K562 (cell line): ENCODE measurements around the gene GATA5. TPM values are rescaled to one million over a fixed set of nuclear protein-coding genes. Genes with fewer than 3 reads are reported as not detected.

Source experiments
- ATAC-seq: fragments of 200-7000 bp; cut with Tn5 transposase; 3 replicates; pipeline ENCODE4 v1.9.1; 2020; ENCODE audit warnings: moderate library complexity
- BruUV-seq: library from RNA; stranded (reverse); fragments of 400-500 nt; replicated peaks from 2 replicates; lab custom pipeline; 2021; lab: Mats Ljungman, UMichigan
- CTCF ChIA-PET: fragments of 300-600 bp; formaldehyde crosslinking; extraction: SDS; loops from one replicate; lab custom pipeline; 2021; ENCODE audit warnings: low intra/inter-chr PET ratio; lab: Yijun Ruan, JAX
- POLR2A ChIA-PET: fragments of 300-600, 350-650 bp; sonication (Branson Sonifier 250); formaldehyde crosslinking; extraction: SDS; loops from one replicate; lab custom pipeline; 2021; ENCODE audit warnings: antibody characterized with exemption, inconsistent platforms; lab: Yijun Ruan, JAX
- DNase-seq, 4 experiments: peaks; one replicate each; pipeline versions ENCODE4 v3.0.0 to v3.0.0-alpha.2; 2011 to 2018; ENCODE audit warnings: low spot score in 3 of 4, mixed read lengths in 3 of 4; ENCODE audit errors: extremely low read depth in 1 of 4
- FAIRE-seq: peaks from 2 replicates; lab custom pipeline; 2011; peaks lifted over from hg19 to GRCh38; lab: Jason Lieb, UNC
- H2AFZ ChIP-seq: 2 replicates; pipeline ENCODE4 v1.6.0; 2011; ENCODE audit warnings: low read depth, low read length, control low read depth, inconsistent platforms
- H3K27ac ChIP-seq: fragments of 200-600 bp; 3 replicates; pipeline ENCODE4 v1.8.0; 2011; ENCODE audit warnings: low read depth, mild to moderate bottlenecking, control low read depth, inconsistent platforms, low read length, moderate library complexity, mixed read lengths; ENCODE audit errors: extremely low read depth
- H3K27me3 ChIP-seq, 2 experiments: fragments of 300-600 bp in 1 of 2; 2 replicates in 1 of 2; 3 replicates in 1 of 2; pipeline versions ENCODE4 v1.6.0 to v1.8.0; 2011; ENCODE audit warnings: inconsistent platforms in 2 of 2, low read length in 2 of 2, mild to moderate bottlenecking in 1 of 2, mixed read lengths in 1 of 2, moderate library complexity in 1 of 2; ENCODE audit not compliant: control insufficient read depth in 2 of 2, insufficient read depth in 2 of 2
- H3K36me3 ChIP-seq: fragments of 300-600 bp; 3 replicates; pipeline ENCODE4 v1.8.0; 2011; ENCODE audit warnings: mild to moderate bottlenecking, low read length, inconsistent platforms; ENCODE audit not compliant: control insufficient read depth, insufficient read depth
- H3K4me1 ChIP-seq, 2 experiments: fragments of 200-600 bp in 1 of 2; replicated peaks in 1 of 2; 2 replicates in 1 of 2; 3 replicates in 1 of 2; pipeline versions ENCODE4 v1.5.1 to v1.8.0; 2011; ENCODE audit warnings: inconsistent platforms in 2 of 2, low read length in 2 of 2, mild to moderate bottlenecking in 1 of 2, mixed read lengths in 1 of 2, moderate library complexity in 1 of 2; ENCODE audit not compliant: control insufficient read depth in 2 of 2, insufficient read depth in 2 of 2
- H3K4me2 ChIP-seq: 2 replicates; pipeline ENCODE4 v1.6.1; 2011; ENCODE audit warnings: low read length, control low read depth, inconsistent platforms, mixed read lengths; ENCODE audit not compliant: insufficient read depth
- H3K4me3 ChIP-seq: fragments of 200-600 bp; sonication (generic), shearing (Covaris generic); 2 replicates; pipeline ENCODE4 v1.5.1; 2016; ENCODE audit warnings: control low read depth, inconsistent platforms
- H3K79me2 ChIP-seq: fragments of 200-600 bp; 3 replicates; pipeline ENCODE4 v1.8.0; 2011; ENCODE audit warnings: low read length, inconsistent platforms; ENCODE audit not compliant: control insufficient read depth, insufficient read depth
- H3K9ac ChIP-seq, 2 experiments: 2 replicates each; pipeline versions ENCODE4 v1.6.0 to v1.6.1; 2011; ENCODE audit warnings: low read depth in 2 of 2, low read length in 2 of 2, control low read depth in 1 of 2, inconsistent platforms in 1 of 2, mild to moderate bottlenecking in 1 of 2, mixed read lengths in 1 of 2; ENCODE audit not compliant: insufficient read depth in 1 of 2
- H3K9me1 ChIP-seq: one replicate; pipeline ENCODE4 v1.6.0; 2011; ENCODE audit warnings: inconsistent platforms, mild to moderate bottlenecking, low read length, moderate library complexity; ENCODE audit not compliant: control insufficient read depth, insufficient read depth
- H3K9me3 ChIP-seq: replicated peaks from 2 replicates; pipeline ENCODE4 v1.5.1; 2011; ENCODE audit warnings: low read depth, low read length, inconsistent platforms; ENCODE audit not compliant: control insufficient read depth, insufficient read depth
- H4K20me1 ChIP-seq: replicated peaks from 2 replicates; pipeline ENCODE4 v1.6.1; 2011; ENCODE audit warnings: low read length, inconsistent platforms, mixed read lengths; ENCODE audit not compliant: control insufficient read depth, insufficient read depth
- ADNP ChIP-seq: fragments of 200-800 bp; sonication (Bioruptor generic); IDR thresholded peaks from 2 replicates; pipeline ENCODE4 v1.6.1; 2016; ENCODE audit warnings: missing genetic modification characterization, missing compliant biosample characterization
- ARID1B ChIP-seq: fragments of 450-650 bp; IDR thresholded peaks from 2 replicates; pipeline ENCODE4 v1.6.1; 2016; ENCODE audit warnings: antibody characterized with exemption, mild to moderate bottlenecking, inconsistent platforms
- C11orf30 ChIP-seq: fragments of 450-650 bp; IDR thresholded peaks from 2 replicates; pipeline ENCODE4 v1.6.1; 2016; ENCODE audit warnings: low read depth, mild to moderate bottlenecking
- CTBP1 ChIP-seq: fragments of 450-650 bp; IDR thresholded peaks from 2 replicates; pipeline ENCODE4 v1.6.1; 2016; ENCODE audit warnings: borderline replicate concordance
- DPF2 ChIP-seq: fragments of 450-650 bp; IDR thresholded peaks from 2 replicates; pipeline ENCODE4 v1.6.1; 2016
- MAFG ChIP-seq: fragments of 450-650 bp; conservative IDR thresholded peaks from 2 replicates; pipeline ENCODE4 v1.6.1; 2016; ENCODE audit warnings: missing genetic modification characterization, missing compliant biosample characterization
- MAFK ChIP-seq: IDR thresholded peaks from 2 replicates; pipeline ENCODE4 v1.6.1; 2011; ENCODE audit warnings: low read length, improper control_type of control experiment
- NCOA1 ChIP-seq: fragments of 450-650 bp; IDR thresholded peaks from 2 replicates; pipeline ENCODE4 v1.6.1; 2016; ENCODE audit warnings: low read depth
- NFE2 ChIP-seq: IDR thresholded peaks from 2 replicates; pipeline ENCODE4 v1.6.1; 2014; ENCODE audit warnings: antibody characterized with exemption, low read depth
- SMARCE1 ChIP-seq: fragments of 450-650 bp; IDR thresholded peaks from 2 replicates; pipeline ENCODE4 v1.7.1; 2016; ENCODE audit warnings: mild to moderate bottlenecking
- TOE1 ChIP-seq, 2 experiments: fragments of 450-650 bp in 1 of 2; sonication (generic) in 1 of 2; formaldehyde crosslinking in 1 of 2; IDR thresholded peaks; 2 replicates each; pipeline versions ENCODE4 v1.7.1 to v1.8.0; 2016 to 2022; ENCODE audit warnings: borderline replicate concordance in 2 of 2, mild to moderate bottlenecking in 2 of 2, antibody characterized with exemption in 1 of 2, inconsistent platforms in 1 of 2, low read depth in 1 of 2, missing genetic modification reagents in 1 of 2, moderate library complexity in 1 of 2
- ZNF282 ChIP-seq: sonication (generic); formaldehyde crosslinking; IDR thresholded peaks from 2 replicates; pipeline ENCODE4 v1.8.1; 2023; ENCODE audit warnings: missing genetic modification reagents
- ZNF316 ChIP-seq: fragments of 450-650 bp; IDR thresholded peaks from 2 replicates; pipeline ENCODE4 v1.6.1; 2016
- WGBS: fragments of 100-300 bp; shearing (Covaris generic); methylation state at CpG from one replicate; pipeline ENCODE4 v1.1.6; 2016; ENCODE audit warnings: low coverage, mixed read lengths; ENCODE audit not compliant: insufficient coverage; ENCODE audit errors: missing lambda C conversion rate; 5-methylcytosine and 5-hydroxymethylcytosine counted together
- in situ Hi-C: fragments of 300-500 bp; cut with MboI; formaldehyde crosslinking; loops from 4 replicates; pipeline ENCODE4 v1.15.0; 2018; ENCODE audit warnings: inconsistent platforms, mixed read lengths
- intact Hi-C: fragments of 100-400 bp; cut with micrococcal nuclease; formaldehyde crosslinking; loops from 2 replicates; pipeline ENCODE4 v1.14.2; 2022
- polyA plus RNA-seq, 8 experiments: library from polyadenylated mRNA; depleted of rRNA in 4 of 8; stranded (reverse) in 5 of 8; unstranded in 3 of 8; fragments of >200 nt; fragmentation: Nextera tagmentation in 2 of 8; fragmentation: Illumina TruSeq in 1 of 8; extraction: Ambion mirVana in 2 of 8; extraction: Trizol in 1 of 8; gene quantifications; 2 replicates each; pipeline versions ENCODE4 v1.2.1 to v1.2.3, GENCODE V29; 2011 to 2014; ENCODE audit warnings: inconsistent platforms in 1 of 8, missing spikeins in 1 of 8
- total RNA-seq, 7 experiments: library from RNA; depleted of rRNA in 6 of 7; stranded (reverse); fragments of >200 nt in 6 of 7; fragmentation: Illumina TruSeq in 2 of 7; extraction: Trizol in 2 of 7; gene quantifications; 2 replicates each; pipeline versions ENCODE4 v1.2.1 to v1.2.3, GENCODE V29; 2011 to 2021; ENCODE audit warnings: low replicate concordance in 1 of 7
- TF ChIP-seq, protein P1 (sequence below), 2 experiments: fragments of 450-650 bp in 1 of 2; sonication (generic) in 1 of 2; formaldehyde crosslinking in 1 of 2; IDR thresholded peaks in 1 of 2; conservative IDR thresholded peaks in 1 of 2; 2 replicates each; pipeline versions ENCODE4 v1.6.1 to v1.8.1; 2016 to 2023; ENCODE audit warnings: mild to moderate bottlenecking in 2 of 2, moderate library complexity in 2 of 2, inconsistent platforms in 1 of 2, missing genetic modification reagents in 1 of 2
- TF ChIP-seq, protein P2 (sequence below), 2 experiments: fragments of 450-650 bp; IDR thresholded peaks; 2 replicates each; pipeline ENCODE4 v1.6.1; 2018; ENCODE audit warnings: mild to moderate bottlenecking in 2 of 2, low read depth in 1 of 2; ENCODE audit not compliant: partially characterized antibody in 2 of 2

Gene GATA5
- total and polyA plus RNA-seq, 9 of the 15 experiments (the other 6 are each of a cell fraction or from before 2014, with no cell fraction given), result 0.09 to 0.57 (median 0.20) TPM; not detected in 3

DNA sequence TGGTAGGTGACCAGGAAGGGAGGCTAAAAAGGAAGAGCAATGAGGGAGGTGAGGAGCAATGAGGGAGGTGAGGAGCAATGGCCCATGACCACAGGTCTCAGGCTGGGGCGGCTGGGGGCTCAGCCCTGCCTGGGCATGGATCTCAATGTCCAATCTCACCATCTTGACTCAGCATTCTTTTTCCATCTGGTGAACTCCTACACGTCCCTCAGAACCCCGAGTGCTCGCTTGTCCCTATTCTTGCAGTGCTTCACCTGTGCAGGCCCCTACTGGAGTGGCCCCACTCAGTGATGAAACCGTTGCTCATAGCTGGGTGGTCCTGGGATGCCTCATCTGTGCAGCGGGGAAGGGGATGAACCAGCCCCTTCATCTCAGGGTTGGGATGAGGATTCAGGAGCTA lies 31.5 kb downstream of the GATA5 start:
- Histone ChIP-seq H3K4me3 (no peak overlapping the region), H3K79me2 (no peaks in the 10 kb centered on the region), H3K9me3 (no peaks in the 10 kb centered on the region), H3K9ac (0 out of 4 replicates have a peak overlapping the region, but pooled peaks of 1 of the 2 experiments have one; percentile 8), H3K4me2 (no peak overlapping the region), H4K20me1 (no peaks in the 10 kb centered on the region; the same call in 1 of the 2 replicates)
- no TSS peak for BruUV-seq
- DNase-seq, result no peak
- CTCF ChIA-PET, result no interaction called here
- in situ Hi-C loops, result no loop called here
- peak; percentile 24; the same call in 2 of the 3 replicates for ATAC-seq
- 12% methylated on average over 4 of the region's 6 CpGs for WGBS
- intact Hi-C loops, result no loop called here
- TF ChIP-seq TOE1 (IDR thresholded peaks at IDR 0.05; ENCODE audit: borderline replicate concordance) (no peak), TOE1 (CRISPR knock-in tag; IDR thresholded peaks at IDR 0.05; ENCODE audit: borderline replicate concordance, low read depth) (no peak), MAFG (tag) (peak; percentile 52; the same call in 1 of the 2 replicates), MAFK (peak; percentile 39; the same call in 1 of the 2 replicates), SMARCE1 (0 out of 2 replicates have a peak, but pooled peaks have one; percentile 14), NCOA1 (no peak), NFE2 (peak; percentile 85), CTBP1 (peak; percentile 30; the same call in 1 of the 2 replicates), C11orf30 (peak; percentile 61; the same call in 1 of the 2 replicates), DPF2 (peak; percentile 24; the same call in 1 of the 2 replicates), ZNF282 (CRISPR knock-in tag) (no peak), ZNF316 (peak; percentile 65), ADNP (tag) (no peak), ARID1B (0 out of 2 replicates have a peak, but pooled peaks have one; percentile 22)
- TF ChIP-seq, protein P1, sequence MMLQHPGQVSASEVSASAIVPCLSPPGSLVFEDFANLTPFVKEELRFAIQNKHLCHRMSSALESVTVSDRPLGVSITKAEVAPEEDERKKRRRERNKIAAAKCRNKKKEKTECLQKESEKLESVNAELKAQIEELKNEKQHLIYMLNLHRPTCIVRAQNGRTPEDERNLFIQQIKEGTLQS (IDR thresholded peaks at IDR 0.05), result no peak
- TF ChIP-seq, protein P1 (CRISPR knock-in tag; conservative IDR thresholded peaks at IDR 0.05), result no peak
- TF ChIP-seq, protein P2, sequence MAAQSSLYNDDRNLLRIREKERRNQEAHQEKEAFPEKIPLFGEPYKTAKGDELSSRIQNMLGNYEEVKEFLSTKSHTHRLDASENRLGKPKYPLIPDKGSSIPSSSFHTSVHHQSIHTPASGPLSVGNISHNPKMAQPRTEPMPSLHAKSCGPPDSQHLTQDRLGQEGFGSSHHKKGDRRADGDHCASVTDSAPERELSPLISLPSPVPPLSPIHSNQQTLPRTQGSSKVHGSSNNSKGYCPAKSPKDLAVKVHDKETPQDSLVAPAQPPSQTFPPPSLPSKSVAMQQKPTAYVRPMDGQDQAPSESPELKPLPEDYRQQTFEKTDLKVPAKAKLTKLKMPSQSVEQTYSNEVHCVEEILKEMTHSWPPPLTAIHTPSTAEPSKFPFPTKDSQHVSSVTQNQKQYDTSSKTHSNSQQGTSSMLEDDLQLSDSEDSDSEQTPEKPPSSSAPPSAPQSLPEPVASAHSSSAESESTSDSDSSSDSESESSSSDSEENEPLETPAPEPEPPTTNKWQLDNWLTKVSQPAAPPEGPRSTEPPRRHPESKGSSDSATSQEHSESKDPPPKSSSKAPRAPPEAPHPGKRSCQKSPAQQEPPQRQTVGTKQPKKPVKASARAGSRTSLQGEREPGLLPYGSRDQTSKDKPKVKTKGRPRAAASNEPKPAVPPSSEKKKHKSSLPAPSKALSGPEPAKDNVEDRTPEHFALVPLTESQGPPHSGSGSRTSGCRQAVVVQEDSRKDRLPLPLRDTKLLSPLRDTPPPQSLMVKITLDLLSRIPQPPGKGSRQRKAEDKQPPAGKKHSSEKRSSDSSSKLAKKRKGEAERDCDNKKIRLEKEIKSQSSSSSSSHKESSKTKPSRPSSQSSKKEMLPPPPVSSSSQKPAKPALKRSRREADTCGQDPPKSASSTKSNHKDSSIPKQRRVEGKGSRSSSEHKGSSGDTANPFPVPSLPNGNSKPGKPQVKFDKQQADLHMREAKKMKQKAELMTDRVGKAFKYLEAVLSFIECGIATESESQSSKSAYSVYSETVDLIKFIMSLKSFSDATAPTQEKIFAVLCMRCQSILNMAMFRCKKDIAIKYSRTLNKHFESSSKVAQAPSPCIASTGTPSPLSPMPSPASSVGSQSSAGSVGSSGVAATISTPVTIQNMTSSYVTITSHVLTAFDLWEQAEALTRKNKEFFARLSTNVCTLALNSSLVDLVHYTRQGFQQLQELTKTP (IDR thresholded peaks at IDR 0.05; ENCODE audit: low read depth in 1 of 2, partially characterized antibody in 2 of 2), result no peak
- TF ChIP-seq, all 486 proteins: peak for 9
- Histone ChIP-seq H2AFZ (no peak overlapping the region), H3K9me1 (no peaks in the 10 kb centered on the region), H3K27ac (no peak overlapping the region), H3K4me1 (peaks cover 23 to 55% of the 10 kb centered on the region in 2 experiments; a peak in 4 of 5 replicates), H3K36me3 (no peaks in the 10 kb centered on the region), H3K27me3 (peaks cover 7 to 23% of the 10 kb centered on the region in 2 experiments; a peak in 4 of 5 replicates)
- POLR2A ChIA-PET, result interaction anchor here (1.1 to 1.8 kb wide), 3 partner anchors 10 to 28 kb away, joined by 4 to 9 read pairs (median 6); no protein-coding TSS in a partner anchor
- no peak for FAIRE-seq
